Stimulated activated CD4-positive, alpha-beta T cell treated with anti-CD3 and anti-CD28 coated beads, Interleukin-1b, Interleukin-23, amount 100 ng/mL, for 24 hours (primary cell): ENCODE data around the gene ZBTB20.
"Not testable (repeated sequence)": the region's sequence is repeated elsewhere in the genome, so short reads cannot be mapped to it uniquely, and the experiment has no call there.

Source experiments
- DNase-seq, 4 experiments: peaks; one replicate each; pipeline ENCODE4 v3.0.0-alpha.2; 2020; ENCODE audit warnings: low read depth in 4 of 4, low spot score in 1 of 4

ZBTB20 gene

DNA sequence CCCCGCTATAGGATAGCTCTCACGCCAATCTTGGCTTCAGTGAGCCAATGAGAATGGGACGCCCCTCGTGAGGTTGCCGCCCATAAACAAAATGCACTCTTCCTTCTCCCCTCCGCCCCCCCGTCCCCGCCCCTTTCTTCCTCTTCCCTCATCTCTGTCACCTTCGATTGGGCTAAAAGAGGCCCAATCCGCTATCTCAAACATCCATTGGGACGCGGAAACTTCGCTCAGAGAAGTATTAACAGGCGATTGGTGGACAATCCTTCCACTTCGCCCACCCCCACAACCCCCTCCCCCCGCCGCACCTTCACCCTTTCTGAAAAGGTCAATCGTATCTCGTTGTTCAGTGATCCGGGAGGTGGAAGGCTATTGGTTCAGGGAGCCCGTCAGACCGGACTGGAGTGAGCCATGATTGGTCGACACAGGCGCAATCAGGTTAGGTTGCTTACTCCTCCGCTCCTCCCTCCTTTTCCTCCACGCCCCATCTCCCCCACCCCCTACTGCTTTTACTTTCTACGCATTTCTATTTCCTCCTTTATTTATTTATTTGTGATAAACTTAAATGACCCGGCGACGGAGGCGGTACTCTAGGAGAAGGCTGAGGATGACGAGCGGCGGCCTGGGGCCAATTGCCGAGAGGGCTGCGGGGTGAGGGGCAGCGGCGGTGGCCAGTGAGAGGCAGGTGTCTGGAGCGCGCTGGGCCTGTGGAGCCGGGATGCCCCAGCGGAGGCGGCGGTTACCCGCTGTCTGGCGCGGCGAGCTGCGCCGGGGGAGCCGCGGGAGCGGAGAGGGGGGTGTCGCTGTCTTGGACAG is 447 bp upstream of the ZBTB20 start:
- DNase-seq = peak; percentile 84 to 93 (median 88)

DNA sequence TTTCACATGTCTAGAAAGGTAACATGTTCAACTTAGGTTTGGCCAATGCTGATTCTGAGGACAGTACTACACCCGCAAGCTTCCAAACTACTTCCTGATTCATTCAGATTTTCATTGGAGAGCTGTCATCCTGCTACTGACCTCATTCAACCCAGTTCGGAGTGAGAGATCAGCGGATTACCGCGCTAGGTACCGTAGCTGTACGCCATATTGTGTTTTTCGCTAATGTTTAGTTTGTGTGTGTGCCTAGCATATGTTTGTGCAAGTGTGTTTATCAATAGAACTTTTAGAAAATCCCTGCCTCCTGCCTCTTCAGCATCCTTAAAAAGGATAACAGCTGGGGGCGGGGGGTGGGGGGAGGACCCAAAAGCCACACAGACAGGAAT is 1.1 kb downstream of the ZBTB20 start:
- peak in 3 of 4 experiments; percentile 12 to 23 (median 21) for DNase-seq

DNA sequence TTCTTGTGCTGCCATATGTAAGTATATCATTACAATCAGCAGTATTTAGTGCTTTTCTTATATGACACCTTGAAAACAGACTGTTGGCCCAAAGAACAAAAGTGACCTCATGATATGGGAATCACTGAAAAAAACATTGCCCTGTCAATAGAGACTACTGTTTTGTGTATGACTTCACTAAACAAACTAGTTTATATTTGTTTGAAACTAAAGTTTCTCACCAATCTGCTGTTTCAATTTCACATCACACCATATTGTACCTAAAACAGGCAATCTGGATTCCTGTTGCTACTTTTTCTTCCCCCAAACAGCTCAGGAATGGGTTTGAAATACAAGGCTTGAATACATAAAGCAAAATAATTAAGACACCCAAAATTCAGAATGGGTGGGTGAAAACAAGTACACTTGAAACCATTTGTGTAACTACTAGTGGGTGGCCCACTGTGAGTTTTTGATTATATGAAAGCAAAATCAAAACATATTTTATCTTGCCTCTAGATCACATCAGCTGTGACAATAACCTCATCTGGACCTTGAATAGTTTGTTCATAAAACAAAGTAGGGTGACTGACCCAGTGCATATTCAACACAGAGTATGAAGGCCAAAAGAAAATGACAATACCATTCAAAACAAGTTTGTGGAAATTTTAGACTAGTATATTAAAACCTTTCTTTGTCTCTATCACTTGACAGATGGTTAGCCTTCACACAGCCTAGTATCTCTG is 5.9 kb downstream of the ZBTB20 start:
- DNase-seq = no peak

DNA sequence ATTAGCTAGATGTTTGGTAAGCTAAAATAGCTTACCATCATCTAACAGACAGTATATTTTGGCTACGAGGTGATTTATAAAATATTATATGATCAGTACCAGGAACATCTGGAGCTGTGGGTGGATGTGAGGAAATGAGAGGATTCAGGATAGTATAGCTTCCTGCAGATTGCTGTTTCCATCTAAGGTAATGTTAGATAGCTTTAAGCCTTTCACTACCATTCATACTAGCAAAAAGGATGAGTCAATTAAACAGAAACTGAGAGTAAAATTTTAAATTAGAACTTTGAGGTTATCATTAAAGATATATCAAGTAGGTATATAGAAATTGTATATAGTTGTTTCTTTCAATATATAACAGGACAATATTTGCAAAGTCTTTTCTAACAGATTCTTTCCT is 8.0 kb downstream of the ZBTB20 start:
- DNase-seq = no peak

DNA sequence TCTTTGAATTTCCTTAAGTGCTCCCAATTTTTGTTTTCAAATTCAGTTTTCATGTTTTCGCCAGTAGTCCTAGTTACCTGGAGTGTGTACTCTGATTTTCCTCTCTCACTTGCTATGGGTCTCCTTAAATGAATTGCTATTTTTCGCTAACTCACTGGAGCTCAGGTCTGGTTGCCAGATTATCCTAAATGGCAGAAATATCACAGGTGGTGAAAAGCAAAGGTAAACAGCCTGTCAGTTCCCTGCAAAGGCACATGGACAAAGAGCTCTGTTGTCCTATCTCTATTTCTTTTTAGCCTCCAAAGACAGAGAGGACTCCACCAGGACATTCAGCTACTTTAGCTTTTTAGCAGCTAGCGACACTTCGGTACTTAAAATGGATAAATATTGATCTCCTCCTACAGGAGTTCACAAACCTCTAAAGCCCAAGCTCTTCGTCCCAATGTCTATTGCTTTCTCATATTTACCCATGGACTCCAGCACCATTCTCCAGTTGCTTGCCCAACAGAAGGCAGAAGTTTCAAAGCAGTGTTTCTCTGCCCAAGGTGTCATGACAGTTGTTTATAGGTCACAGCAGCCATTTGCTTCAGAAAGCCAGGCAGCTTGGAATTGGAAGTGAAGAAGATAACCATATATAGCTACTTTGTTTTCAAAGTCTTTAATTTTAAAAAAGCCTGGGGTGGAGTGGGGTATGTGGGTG is 12.3 kb downstream of the ZBTB20 start:
- DNase-seq = no peak

DNA sequence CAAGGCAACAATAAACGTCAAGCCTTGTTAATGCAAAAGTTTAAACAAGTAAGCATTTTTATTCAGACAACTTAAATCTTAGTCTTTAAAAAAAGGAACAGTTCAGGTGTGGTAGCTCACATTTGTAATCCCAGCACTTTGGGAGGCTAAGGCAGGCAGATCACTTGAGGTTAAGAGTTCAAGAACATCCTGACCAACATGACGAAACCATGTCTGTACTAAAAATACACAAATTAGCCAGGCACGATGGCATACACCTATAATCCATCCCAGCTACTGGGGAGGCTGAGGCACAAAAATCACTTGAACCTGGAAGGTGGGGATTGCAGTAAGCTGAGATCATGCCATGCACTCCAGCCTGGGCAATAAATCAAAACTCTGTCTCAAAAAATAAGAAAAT is 19.9 kb downstream of the ZBTB20 start:
- DNase-seq = no peak

DNA sequence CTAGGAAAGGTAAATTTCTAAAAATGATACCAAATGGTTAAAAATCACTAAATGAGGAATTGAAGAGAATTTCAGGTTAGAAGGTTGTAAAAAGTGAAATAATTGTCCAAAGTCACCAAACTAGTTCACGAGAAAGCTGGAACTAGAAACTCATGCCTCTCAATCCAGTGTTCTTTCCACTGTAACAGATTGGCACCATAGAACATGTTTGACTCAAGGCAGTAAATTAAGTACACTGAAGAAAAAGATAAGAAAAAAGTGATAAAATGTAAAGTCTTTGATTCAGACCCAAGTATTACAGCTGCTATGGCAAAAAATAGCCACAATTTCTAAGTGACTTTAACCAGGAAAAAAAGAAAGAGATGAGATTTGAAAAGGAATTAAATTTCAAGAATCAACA is 26.5 kb downstream of the ZBTB20 start:
- DNase-seq = no peak

DNA sequence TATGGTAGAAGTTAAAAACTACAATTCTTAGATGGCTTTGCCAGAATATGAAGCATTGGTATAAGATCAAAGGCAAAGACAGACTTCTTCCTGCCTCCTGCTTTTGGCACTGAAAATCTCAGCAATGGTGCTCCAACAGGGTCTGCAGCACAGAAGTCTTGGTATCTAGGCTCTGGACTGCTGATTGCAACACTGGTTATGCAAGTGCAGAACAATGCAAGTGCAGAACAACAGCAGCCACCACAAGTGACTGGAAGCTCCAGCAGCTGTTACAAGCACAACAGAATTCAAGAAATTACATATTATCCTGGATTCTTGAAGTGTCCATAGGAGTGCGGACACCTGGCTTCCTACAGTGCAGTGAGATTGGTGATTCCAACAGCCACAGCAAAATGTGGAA is 33.7 kb downstream of the ZBTB20 start:
- DNase-seq = no peak

DNA sequence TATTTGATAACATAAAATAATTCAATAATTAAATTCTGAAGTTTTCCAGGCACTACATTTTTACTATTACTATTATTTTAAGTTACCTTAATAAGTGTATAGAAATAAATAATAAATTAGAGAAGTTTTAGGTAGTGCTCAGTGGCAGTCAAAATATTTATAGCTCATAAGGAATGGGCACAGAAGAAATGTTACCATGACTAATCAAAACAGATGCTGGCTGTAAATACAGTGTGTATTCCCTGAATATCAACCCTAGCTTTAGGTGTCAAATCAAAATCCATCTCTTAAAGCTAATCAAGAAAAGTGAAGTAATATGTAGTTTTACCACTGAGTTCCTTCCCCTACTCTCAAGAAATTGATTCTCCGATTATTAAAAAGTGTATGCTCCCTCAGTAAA is 35.5 kb downstream of the ZBTB20 start:
- no peak for DNase-seq

DNA sequence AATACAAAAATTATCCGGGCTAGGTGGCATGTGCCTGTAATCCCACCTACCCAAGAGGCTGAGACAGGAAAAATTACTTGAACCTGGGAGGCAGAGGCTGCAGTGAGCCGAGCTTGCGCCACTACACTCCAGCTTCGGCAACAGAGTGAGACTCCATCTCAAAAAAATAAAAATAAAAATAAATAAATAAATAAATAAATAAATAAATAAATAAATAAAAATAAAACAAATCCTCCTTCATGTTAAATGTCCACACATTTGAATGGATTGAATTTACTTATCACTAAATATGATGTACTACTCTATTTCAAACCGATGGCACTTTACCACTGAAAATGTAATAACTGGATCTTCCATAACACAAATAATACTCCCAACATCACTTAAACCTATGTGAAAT is 36.3 kb downstream of the ZBTB20 start:
- DNase-seq = no peak

DNA sequence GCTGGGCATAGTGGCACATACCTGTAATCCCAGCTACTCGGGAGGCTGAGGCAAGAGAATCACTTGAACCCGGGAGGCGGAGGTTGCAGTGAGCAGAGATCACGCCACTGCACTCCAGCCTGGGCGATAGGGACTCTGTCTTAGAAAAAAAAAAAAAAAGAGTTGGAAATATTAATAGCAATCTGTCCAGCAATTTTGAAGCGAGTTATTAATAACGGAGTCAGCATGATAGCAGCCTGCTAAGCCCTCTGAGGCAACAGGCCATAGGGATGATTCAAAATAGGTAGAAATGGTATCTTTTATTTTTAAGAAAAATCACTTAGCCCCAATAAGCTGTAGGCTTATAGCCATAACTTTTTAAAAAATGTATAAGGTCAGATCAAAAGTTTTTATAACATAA is 37.0 kb downstream of the ZBTB20 start:
- DNase-seq = not testable (repeated sequence)

DNA sequence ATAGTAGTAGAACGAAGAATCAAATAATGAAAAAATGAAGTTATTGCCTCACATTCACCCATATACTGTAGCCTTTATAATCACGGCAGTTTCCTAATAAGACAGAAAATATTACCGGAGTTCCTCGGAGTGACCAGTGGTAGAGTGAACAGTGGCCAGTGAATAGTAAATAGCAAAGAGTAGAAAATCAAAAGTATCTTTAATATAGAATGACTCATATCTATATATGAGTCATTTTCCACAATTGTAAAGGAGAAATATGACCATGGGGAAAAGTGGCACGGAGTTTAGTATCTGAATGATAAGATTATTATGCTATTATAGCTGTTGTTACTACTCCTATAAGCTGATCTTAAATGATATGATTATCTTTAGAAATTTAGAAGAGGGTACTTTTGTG is 38.5 kb downstream of the ZBTB20 start:
- DNase-seq = no peak

DNA sequence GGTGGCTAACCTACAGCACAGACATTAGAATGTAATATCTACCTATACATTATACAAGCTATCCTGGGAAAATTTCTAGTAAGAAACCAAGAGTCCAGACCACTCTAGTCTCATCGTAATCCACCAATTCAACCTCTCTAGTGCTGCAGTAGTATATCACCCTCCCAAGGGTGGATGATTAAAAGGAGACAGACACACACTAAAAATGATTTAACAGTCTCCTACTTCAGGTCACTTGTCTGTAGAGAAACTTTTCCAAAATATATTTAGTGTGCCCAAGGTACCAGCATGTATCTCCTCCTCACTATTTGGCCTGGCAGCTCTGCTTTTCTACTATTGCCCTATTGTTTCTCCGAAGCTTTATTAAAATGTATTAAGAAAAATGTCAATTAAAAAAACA is 45.0 kb downstream of the ZBTB20 start:
- no peak for DNase-seq

DNA sequence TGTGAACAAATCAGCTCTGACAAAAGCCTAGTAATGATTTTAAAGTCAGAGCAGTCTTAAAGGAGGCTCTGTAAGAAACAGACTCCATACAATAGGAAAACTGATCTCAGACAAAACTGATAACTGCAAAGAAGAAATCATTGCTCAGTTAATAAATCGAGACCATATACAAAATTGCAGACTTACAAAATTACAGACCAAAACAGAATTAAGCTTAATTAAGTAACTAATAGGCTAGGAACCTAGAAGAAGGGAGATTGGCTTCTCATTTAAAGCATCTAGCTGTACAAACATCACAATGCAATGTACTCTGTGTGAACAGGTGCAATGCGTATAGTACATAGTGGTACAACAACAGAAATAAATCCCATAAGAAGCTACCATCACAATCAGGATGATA is 46.3 kb downstream of the ZBTB20 start:
- DNase-seq = no peak

DNA sequence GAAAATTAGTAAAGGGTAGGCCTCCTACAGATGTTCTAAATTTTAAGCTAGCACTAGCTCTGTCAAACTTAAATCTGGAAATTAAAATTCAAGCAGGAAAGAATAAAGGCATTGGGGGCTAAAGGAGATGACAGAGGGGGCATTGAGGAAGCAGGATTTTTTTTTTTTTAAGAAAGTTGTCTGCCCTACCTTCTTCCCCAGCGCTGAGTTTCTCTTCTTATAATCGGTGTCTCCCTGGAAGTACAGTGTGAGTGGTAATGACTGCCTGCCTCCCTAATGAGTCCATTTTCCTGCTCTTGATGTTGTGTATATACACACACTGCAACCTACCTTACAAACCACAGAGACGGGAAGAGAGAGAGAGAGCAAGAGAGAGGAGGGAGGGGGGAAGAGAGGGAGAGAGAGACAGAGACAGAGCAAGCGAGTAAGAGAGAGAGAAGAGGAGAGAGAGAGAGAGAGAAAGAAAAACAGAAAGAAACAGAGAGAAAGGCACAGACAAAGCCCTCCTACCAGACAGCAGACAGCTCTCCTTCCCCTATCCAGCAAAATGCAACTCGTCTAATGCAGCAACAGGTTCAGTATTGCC is 47.0 kb downstream of the ZBTB20 start:
- no peak for DNase-seq

DNA sequence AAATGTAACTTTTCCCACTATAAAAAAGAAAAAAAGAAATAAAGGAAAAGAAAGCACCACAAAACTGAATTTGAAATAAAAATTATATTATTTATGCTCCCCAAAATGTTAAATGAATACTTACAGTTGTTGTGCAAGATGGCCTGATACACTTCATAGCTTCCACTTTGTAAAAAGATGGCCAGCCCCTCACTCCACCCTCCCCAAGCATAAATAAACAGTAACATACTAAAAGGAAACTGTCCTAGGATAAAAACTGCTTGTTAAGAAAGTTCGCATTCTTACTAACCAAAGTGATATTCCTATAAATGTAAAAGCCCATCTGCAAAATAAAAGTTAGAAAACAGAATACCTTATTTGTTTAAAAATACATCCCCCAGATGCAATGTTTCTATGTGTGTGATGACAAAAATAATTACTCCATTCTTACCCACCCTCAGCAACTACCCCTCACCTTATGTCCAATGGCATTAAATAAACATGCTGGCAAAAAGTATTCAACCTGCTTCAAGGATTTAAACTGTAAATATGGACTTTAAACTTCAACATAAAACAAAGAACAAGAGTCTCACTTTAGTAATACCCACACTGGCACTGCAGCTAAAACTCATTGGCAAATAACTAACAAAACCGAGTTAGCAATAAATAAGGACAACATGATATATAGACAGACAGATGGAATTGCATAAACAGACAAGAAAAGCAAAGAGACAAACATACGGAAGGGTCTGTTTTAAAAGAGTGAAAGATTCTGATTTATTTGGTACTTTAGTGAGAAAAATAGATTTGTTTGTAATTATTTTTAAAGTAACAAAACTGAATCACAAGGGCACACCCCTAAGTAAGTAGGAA is 47.7 kb downstream of the ZBTB20 start:
- DNase-seq = no peak

DNA sequence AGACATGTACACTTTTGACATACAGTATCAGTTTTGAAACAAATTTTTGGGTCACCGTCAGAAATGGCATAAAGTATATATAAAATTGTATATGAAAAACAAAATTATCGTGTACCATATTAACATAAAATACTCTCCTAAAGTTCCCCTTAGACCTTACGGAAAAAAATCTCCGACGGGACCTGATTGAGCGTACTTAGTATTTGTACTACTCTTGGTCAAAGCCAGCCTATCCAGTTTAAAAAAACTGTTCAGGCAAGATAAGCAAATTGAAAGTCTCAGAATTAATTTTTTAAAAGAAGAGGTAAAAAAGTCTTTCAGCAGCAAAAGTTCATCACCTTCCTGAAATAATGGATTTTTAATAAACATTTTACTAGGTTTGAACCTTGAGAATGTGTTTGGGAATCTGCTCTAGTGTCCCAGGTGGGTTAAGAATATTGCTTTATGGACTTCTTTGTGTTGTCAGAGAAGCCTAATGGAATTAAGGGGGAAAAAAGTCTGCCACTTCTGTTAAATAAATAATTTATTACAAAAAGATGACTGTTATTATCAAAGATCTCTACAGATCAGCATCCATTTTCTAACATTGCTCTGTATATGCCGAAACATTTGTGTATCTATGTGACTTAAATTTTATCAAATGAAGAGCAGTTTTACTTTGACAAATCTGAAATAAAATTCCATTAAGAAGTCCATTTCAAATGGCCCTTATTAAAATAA is 48.6 kb downstream of the ZBTB20 start:
- DNase-seq = no peak

DNA sequence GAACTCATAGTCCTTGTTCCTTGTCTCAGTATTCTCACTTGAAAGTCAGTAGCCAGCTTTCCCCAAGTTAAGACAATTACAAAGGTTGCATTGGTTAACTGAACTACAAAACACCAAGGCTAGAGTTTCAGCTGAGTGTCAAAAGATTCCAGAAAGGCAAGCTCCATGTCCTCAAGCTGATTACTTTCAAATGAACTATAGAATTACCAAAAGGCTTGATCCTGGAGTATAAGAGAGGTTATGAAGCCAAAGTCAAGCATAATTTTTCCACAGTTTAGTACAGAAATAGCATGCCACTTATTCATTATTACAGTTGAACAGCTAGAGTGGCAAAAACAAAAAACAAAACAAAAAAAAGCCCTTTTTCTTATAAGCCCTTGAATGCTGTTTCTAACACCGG is 51.9 kb downstream of the ZBTB20 start:
- no peak for DNase-seq

DNA sequence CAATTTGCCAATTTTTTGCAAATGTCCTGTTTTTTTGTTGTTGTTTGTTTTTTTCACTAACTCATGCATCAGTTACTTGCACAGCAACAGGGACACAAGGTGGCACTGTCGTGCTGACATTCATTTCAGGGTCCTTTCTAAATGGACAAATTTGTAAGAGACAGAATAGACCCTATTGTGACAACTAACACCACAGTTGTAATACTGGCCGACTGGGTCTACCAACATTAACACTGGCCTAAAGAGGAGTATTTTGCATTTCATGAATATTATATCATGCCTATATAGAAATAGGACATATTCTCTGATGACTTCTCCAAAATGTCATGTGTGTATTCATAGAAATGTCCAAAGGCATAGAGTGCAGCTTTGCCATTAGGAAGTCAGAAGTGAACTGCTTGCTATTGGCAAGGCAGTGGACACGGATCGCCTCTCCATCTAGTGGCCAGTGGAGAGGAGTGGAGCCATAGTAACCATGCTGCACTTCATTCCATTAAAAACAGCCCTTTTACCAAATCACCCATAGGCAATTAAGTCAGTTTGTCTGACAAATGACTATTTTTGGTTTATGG is 54.8 kb downstream of the ZBTB20 start:
- peak in 2 of 4 experiments; percentile 18 to 24 for DNase-seq

DNA sequence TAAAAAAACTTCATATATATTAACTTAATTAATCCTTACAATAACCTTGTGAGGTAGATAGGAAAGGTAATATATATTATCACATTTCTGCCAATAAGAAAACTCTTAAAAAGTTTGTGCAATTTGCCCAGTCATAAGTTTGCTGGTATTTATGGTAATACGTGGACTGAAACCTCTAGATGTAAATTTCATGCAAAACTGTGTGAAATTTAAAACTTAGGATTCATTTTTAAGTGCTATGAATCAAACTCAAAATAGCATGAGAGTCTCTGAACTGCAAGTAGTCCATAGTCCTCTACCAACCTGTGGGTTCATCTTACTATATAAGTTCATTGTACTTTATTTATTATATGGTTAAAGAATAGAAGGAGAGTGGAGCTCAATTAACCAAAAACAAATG is 56.4 kb downstream of the ZBTB20 start:
- DNase-seq = no peak
